Nucleus accumbens (tissue), 56 donors: ENCODE measurements around the gene SPCS1.
"Not testable (repeated sequence)": the region's sequence is repeated elsewhere in the genome, so short reads cannot be mapped to it uniquely, and the experiment has no call there.

Source experiments
- DNase-seq, 56 donors: peaks; one replicate each; lab custom pipeline; 2025; lab: John Stamatoyannopoulos, UW

SPCS1 gene

DNA sequence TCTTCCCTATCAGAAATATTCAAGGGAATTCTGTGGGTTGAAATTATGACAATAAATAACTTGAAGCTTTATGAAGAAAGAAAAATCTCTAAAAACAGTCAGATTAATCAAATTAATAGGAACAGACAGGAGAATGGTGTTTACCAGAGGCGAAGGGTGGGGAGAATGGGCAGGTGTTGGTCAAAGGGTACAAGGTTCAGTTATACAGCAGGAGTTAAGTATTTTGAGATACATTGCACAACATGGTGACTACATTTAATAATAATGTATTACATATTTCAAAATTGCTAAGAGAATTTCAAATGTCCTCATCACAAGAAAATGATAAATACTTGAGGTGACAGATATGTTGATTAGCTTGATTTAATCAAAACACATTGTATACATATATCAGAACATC, 18.6 kb downstream of the SPCS1 start:
- no peak for DNase-seq

GRCh38 chr3:52728753-52729152, 22.8 kb downstream of the SPCS1 start:
- not testable (repeated sequence) for DNase-seq

DNA sequence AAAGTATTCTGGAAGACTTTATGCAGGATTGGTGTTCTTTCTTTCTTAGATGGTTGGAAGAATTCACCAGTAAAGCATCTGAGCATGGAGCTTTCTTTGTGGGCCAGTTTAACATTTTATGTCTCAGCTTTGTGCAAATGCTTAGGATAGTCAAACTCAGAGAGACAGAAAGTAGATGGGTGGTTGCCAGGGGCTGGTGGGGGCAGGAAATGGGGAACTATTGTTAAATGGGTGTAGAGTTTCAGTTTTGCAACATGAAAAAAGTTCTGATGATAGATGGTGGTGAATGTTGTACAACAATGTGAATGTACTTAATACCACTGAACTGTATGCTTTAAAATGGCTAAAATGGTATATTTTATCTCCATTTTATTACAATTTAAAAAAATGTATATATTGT, 24.8 kb downstream of the SPCS1 start:
- no peak for DNase-seq

DNA sequence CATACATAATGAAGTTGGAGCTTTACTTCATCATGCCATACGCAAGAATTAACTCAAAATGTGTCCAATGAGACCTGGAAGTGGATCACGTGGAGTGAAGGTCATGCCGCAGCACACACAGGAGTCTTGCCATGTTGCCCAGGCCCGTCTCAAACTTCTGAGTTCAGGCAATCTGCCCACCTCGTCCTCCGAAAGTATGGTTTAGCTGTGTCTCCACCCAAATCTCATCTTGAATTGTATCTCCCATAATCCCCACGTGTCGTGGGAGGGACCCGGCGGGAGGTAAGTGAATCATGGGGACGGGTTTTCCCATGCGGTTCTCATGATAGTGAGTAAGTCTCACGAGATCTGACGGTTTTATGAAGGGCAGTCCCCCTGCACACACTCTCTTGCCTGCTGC, 25.7 kb downstream of the SPCS1 start:
- no peak for DNase-seq

DNA sequence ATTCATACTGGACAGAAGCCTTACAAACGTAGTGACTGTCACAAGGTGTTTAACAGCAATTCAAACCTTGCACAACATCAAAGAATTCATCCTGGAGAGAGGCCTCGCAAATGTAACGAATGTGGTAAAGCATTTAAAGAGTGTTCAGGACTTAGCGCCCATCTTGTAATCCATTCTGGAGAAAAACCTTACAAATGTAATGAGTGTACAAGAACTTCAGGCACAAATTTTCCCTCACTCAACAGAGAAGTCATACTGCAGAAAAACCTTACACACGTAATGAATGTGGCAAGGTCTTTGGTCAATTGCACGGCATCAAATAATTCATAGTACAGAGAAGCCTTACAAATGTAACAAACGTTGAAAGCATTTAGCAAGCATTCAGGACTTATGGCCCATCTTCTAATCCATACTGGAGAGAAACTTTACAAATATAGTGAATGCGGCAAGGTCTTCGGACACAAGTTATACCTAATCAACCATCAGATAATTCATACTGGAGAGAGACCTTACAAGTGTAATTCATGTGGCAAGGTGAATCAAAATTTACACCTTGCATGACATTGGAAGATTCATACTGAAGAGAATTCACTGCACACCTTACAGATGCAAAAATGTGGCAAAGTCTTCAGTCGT, 27.5 kb downstream of the SPCS1 start:
- no peak for DNase-seq

GRCh38 chr3:52739730-52740129, 33.8 kb downstream of the SPCS1 start:
- DNase-seq, result no peak

DNA sequence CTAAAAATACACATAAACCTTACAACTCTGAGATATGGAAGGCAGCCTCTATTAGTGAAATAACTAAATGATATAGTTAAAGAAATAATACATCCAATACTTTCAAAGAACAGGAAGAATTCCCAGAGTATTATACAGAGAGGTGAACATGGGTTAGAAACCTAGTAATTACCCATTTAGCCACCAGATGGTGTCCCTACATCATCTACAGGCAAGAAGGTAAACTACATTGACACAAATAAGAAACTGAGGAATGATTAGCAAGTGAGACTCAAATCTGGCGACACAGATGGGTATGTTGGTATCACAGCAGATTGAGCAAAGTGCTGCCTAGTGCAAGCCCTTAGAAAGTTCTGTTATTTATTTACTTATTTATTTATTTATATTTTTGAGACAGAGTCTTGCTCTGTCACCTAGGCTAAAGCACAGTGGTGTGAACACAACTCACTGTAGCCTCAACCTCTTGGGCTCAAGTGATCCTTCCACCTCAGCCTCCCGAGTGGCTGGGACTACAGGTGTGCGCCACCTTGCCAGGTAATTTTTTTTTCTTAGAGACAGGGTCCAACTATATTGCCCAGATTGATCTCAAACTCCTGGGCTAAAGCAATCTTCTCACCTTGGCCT, 36.6 kb downstream of the SPCS1 start:
- DNase-seq, result no peak

GRCh38 chr3:52743152-52743551, 37.2 kb downstream of the SPCS1 start:
- no peak for DNase-seq

GRCh38 chr3:52743721-52744120, 37.8 kb downstream of the SPCS1 start:
- no peak for DNase-seq

- no peak for DNase-seq
Measured at GRCh38 chr3:52752045-52752660, 46.2 kb downstream of the SPCS1 start.

- no peak for DNase-seq
Measured at GRCh38 chr3:52754373-52754772, 48.5 kb downstream of the SPCS1 start.

GRCh38 chr3:52756141-52756540, 50.2 kb downstream of the SPCS1 start:
- no peak for DNase-seq
